ENCODE results near the gene IFNA7.
A peak's percentile ranks its signal among the peaks of the same experiment; 100 is the strongest.

IFNA7 gene

GRCh38 chr9:21165516-21165915 is 36.5 kb downstream of the IFNA7 start:
- Histone ChIP-seq H3K9me3 (ENCODE audit: insufficient read depth, low read length) (no peaks in the 10 kb centered on the region), H3K9ac (ENCODE audit: low read length) (no peak overlapping the region), H4K20me1 (ENCODE audit: insufficient read depth, low read length) (no peaks in the 10 kb centered on the region), H3K4me3 (ENCODE audit: low read length) (no peak overlapping the region), H3K4me1 (ENCODE audit: low read length) (no peaks in the 10 kb centered on the region), H3K27ac (ENCODE audit: low read length) (no peak overlapping the region), H3K36me3 (replicated peaks; ENCODE audit: low read depth, low read length) (no peaks in the 10 kb centered on the region), H3K79me2 (ENCODE audit: low read length) (no peaks in the 10 kb centered on the region), H3K4me2 (ENCODE audit: low read length) (no peak overlapping the region), H2AFZ (ENCODE audit: low read depth, low read length) (no peak overlapping the region), H3K27me3 (ENCODE audit: low read depth, low read length) (peaks cover 7% of the 10 kb centered on the region)
- no peak for TF ChIP-seq EZH2phosphoT487 (IDR thresholded peaks at IDR 0.05; ENCODE audit: low read depth)
- TF ChIP-seq, protein P1, sequence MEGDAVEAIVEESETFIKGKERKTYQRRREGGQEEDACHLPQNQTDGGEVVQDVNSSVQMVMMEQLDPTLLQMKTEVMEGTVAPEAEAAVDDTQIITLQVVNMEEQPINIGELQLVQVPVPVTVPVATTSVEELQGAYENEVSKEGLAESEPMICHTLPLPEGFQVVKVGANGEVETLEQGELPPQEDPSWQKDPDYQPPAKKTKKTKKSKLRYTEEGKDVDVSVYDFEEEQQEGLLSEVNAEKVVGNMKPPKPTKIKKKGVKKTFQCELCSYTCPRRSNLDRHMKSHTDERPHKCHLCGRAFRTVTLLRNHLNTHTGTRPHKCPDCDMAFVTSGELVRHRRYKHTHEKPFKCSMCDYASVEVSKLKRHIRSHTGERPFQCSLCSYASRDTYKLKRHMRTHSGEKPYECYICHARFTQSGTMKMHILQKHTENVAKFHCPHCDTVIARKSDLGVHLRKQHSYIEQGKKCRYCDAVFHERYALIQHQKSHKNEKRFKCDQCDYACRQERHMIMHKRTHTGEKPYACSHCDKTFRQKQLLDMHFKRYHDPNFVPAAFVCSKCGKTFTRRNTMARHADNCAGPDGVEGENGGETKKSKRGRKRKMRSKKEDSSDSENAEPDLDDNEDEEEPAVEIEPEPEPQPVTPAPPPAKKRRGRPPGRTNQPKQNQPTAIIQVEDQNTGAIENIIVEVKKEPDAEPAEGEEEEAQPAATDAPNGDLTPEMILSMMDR (IDR thresholded peaks at IDR 0.05; ENCODE audit: low read depth, low read length) = no peak

DNA sequence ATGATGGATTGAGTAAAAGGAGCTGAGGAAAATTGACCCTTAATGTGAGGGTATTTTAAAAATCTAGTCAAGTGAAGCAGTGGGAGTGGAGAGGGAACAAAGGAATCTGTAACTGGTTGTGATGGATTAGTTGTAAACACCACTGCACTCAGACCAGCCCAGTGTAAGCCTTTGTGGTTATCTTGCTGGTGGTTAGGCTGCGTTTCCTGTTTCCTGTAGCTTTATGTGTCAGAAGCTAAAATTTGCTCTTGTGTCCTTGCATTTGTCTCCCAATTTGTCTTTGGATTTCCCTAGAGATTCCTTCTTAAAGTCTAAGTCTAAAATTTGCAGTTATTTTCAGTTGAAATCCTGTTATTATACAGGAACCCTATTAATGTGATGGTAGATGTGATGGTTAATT is 41.8 kb downstream of the IFNA7 start:
- no peaks in the 10 kb centered on the region for H3K9me3 ChIP-seq (ENCODE audit: insufficient read depth, low read length)
- H3K27ac ChIP-seq (ENCODE audit: low read length) = no peak overlapping the region
- no peaks in the 10 kb centered on the region for H3K36me3 ChIP-seq (replicated peaks; ENCODE audit: low read depth, low read length)
- H3K4me1 ChIP-seq (ENCODE audit: low read length) = no peaks in the 10 kb centered on the region
- H4K20me1 ChIP-seq (ENCODE audit: insufficient read depth, low read length) = no peaks in the 10 kb centered on the region
- H3K9ac ChIP-seq (ENCODE audit: low read length) = no peak overlapping the region
- H3K27me3 ChIP-seq (ENCODE audit: low read depth, low read length) = peaks cover 21% of the 10 kb centered on the region
- TF ChIP-seq EZH2phosphoT487 (IDR thresholded peaks at IDR 0.05; ENCODE audit: low read depth) = no peak
- TF ChIP-seq, protein P1 (IDR thresholded peaks at IDR 0.05; ENCODE audit: low read depth, low read length) = no peak
- no peak overlapping the region for H2AFZ ChIP-seq (ENCODE audit: low read depth, low read length)
- H3K4me3 ChIP-seq (ENCODE audit: low read length) = no peak overlapping the region
- H3K4me2 ChIP-seq (ENCODE audit: low read length) = no peak overlapping the region
- H3K79me2 ChIP-seq (ENCODE audit: low read length) = no peaks in the 10 kb centered on the region

DNA sequence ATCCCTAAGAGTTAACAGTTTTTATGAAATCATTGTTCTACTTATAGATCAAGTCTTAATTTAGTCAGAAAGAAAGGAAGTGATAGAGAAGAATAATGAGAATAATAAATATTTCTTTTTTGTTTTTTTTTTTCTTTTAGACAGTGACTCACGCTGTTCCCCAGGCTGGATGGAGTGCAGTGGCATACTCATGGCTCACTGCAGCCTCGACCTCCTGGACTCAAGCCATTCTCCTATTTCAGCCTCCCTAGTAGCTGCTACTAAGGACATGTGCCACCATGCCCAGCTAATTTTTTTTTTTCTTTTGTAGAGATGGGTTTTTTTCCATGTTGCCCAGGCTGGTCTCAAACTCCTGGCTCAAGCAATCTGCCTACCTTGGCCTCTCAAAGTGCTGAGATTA is 46.5 kb downstream of the IFNA7 start:
- Histone ChIP-seq H3K4me2 (ENCODE audit: low read length) (no peak overlapping the region), H3K79me2 (ENCODE audit: low read length) (no peaks in the 10 kb centered on the region), H3K9ac (ENCODE audit: low read length) (no peak overlapping the region), H2AFZ (ENCODE audit: low read depth, low read length) (no peak overlapping the region), H4K20me1 (ENCODE audit: insufficient read depth, low read length) (no peaks in the 10 kb centered on the region), H3K27me3 (ENCODE audit: low read depth, low read length) (peaks cover 47% of the 10 kb centered on the region), H3K4me1 (ENCODE audit: low read length) (peaks cover 4% of the 10 kb centered on the region; the same call in 1 of the 2 replicates), H3K27ac (ENCODE audit: low read length) (no peak overlapping the region), H3K4me3 (ENCODE audit: low read length) (no peak overlapping the region), H3K9me3 (ENCODE audit: insufficient read depth, low read length) (no peaks in the 10 kb centered on the region), H3K36me3 (replicated peaks; ENCODE audit: low read depth, low read length) (no peaks in the 10 kb centered on the region)
- TF ChIP-seq, protein P1 (IDR thresholded peaks at IDR 0.05; ENCODE audit: low read depth, low read length) = no peak

- Histone ChIP-seq H3K27ac (ENCODE audit: low read length) (no peak overlapping the region), H3K4me2 (ENCODE audit: low read length) (peak overlapping the region; percentile 45), H3K36me3 (replicated peaks; ENCODE audit: low read depth, low read length) (no peaks in the 10 kb centered on the region), H3K4me1 (ENCODE audit: low read length) (peaks cover 4% of the 10 kb centered on the region; the same call in 1 of the 2 replicates), H3K9me3 (ENCODE audit: insufficient read depth, low read length) (no peaks in the 10 kb centered on the region), H3K27me3 (ENCODE audit: low read depth, low read length) (peaks cover 49% of the 10 kb centered on the region), H3K9ac (ENCODE audit: low read length) (no peak overlapping the region), H2AFZ (ENCODE audit: low read depth, low read length) (no peak overlapping the region), H3K4me3 (ENCODE audit: low read length) (no peak overlapping the region), H4K20me1 (ENCODE audit: insufficient read depth, low read length) (no peaks in the 10 kb centered on the region), H3K79me2 (ENCODE audit: low read length) (no peaks in the 10 kb centered on the region)
- TF ChIP-seq, protein P1 (IDR thresholded peaks at IDR 0.05; ENCODE audit: low read depth, low read length) = peak; percentile 74
- TF ChIP-seq EZH2phosphoT487 (IDR thresholded peaks at IDR 0.05; ENCODE audit: low read depth) = no peak
These were observed 47.9 kb downstream of the IFNA7 start for GRCh38 chr9:21154018-21154608.

Data from OCI-LY3 (cell line).